K562 (cell line): ENCODE results near the gene PBX2. TPM values are rescaled to one million over a fixed set of nuclear protein-coding genes. Genes with fewer than 3 reads are reported as not detected.
A peak's percentile ranks its signal among the peaks of the same experiment; 100 is the strongest.

Experiments used
- CBX1 ChIP-seq: sonication (generic); IDR thresholded peaks from 2 replicates; pipeline ENCODE4 v1.6.1; 2016; ENCODE audit warnings: antibody characterized with exemption, low read depth, mild to moderate bottlenecking
- HIVEP1 ChIP-seq: fragments of 250-450 bp; sonication (Bioruptor Pico); IDR thresholded peaks from 2 replicates; pipeline ENCODE4 v1.4.0; 2020; ENCODE audit warnings: mild to moderate bottlenecking
- HLTF ChIP-seq: fragments of 450-650 bp; IDR thresholded peaks from 2 replicates; pipeline ENCODE4 v1.6.1; 2016
- MTA1 ChIP-seq: fragments of 450-650 bp; IDR thresholded peaks from 2 replicates; pipeline ENCODE4 v1.6.1; 2017; ENCODE audit warnings: borderline replicate concordance
- NFYB ChIP-seq: IDR thresholded peaks from 2 replicates; pipeline ENCODE4 v1.6.1; 2011; ENCODE audit warnings: mild to moderate bottlenecking, moderate library complexity; ENCODE audit not compliant: insufficient read length; ENCODE audit errors: extremely low read depth
- NR2F6 ChIP-seq: fragments of 450-650 bp; formaldehyde crosslinking; IDR thresholded peaks from 2 replicates; pipeline ENCODE4 v1.4.0; 2020; ENCODE audit warnings: mild to moderate bottlenecking
- PCBP2 ChIP-seq: fragments of 200-400 bp; formaldehyde crosslinking; IDR thresholded peaks from 2 replicates; pipeline ENCODE4 v1.6.1; 2018; ENCODE audit warnings: low read length, low read depth, mild to moderate bottlenecking, moderate library complexity; ENCODE audit not compliant: poor library complexity, severe bottlenecking
- SMARCA4 ChIP-seq: fragments of 450-650 bp; IDR thresholded peaks from 2 replicates; pipeline ENCODE4 v1.6.1; 2016
- YY1 ChIP-seq, 3 experiments: IDR thresholded peaks; 2 replicates each; pipeline ENCODE4 v1.6.1; 2011; ENCODE audit warnings: low read length in 2 of 3, mild to moderate bottlenecking in 2 of 3, moderate library complexity in 2 of 3, borderline replicate concordance in 1 of 3, control low read depth in 1 of 3, low read depth in 1 of 3; ENCODE audit not compliant: insufficient read depth in 3 of 3, insufficient replicate concordance in 2 of 3, control insufficient read depth in 1 of 3, insufficient read length in 1 of 3; ENCODE audit errors: extremely low read depth in 1 of 3
- ZBTB1 ChIP-seq: sonication (generic); formaldehyde crosslinking; IDR thresholded peaks from 2 replicates; pipeline ENCODE4 v1.8.1; 2023; ENCODE audit warnings: missing genetic modification reagents, low read depth, mild to moderate bottlenecking, borderline replicate concordance
- ZNF584 ChIP-seq: fragments of 200-800 bp; sonication (Bioruptor generic); IDR thresholded peaks from 2 replicates; pipeline ENCODE4 v1.6.1; 2016; ENCODE audit warnings: low read depth, mild to moderate bottlenecking, missing genetic modification characterization, missing compliant biosample characterization
- ZNF766 ChIP-seq: fragments of 200-800 bp; sonication (Bioruptor generic); conservative IDR thresholded peaks from 2 replicates; pipeline ENCODE4 v1.6.1; 2016; ENCODE audit warnings: missing genetic modification characterization, missing compliant biosample characterization
- ZSCAN29 ChIP-seq: fragments of 450-650 bp; IDR thresholded peaks from 2 replicates; pipeline ENCODE4 v1.6.1; 2017
- polyA plus RNA-seq, 8 experiments: library from polyadenylated mRNA; depleted of rRNA in 4 of 8; stranded (reverse) in 5 of 8; unstranded in 3 of 8; fragments of >200 nt; fragmentation: Nextera tagmentation in 2 of 8; fragmentation: Illumina TruSeq in 1 of 8; extraction: Ambion mirVana in 2 of 8; extraction: Trizol in 1 of 8; gene quantifications; 2 replicates each; pipeline versions ENCODE4 v1.2.1 to v1.2.3, GENCODE V29; 2011 to 2014; ENCODE audit warnings: inconsistent platforms in 1 of 8, missing spikeins in 1 of 8
- total RNA-seq, 7 experiments: library from RNA; depleted of rRNA in 6 of 7; stranded (reverse); fragments of >200 nt in 6 of 7; fragmentation: Illumina TruSeq in 2 of 7; extraction: Trizol in 2 of 7; gene quantifications; 2 replicates each; pipeline versions ENCODE4 v1.2.1 to v1.2.3, GENCODE V29; 2011 to 2021; ENCODE audit warnings: low replicate concordance in 1 of 7
- TF ChIP-seq, protein P1 (sequence below): fragments of 450-650 bp; IDR thresholded peaks from 2 replicates; pipeline ENCODE4 v1.6.1; 2018; ENCODE audit not compliant: partially characterized antibody
- TF ChIP-seq, protein P2 (sequence below): sonication (generic); formaldehyde crosslinking; IDR thresholded peaks from 2 replicates; pipeline ENCODE4 v1.8.0; 2022; ENCODE audit warnings: mild to moderate bottlenecking, missing genetic modification reagents
- TF ChIP-seq, protein P3 (sequence below): fragments of 450-650 bp; formaldehyde crosslinking; IDR thresholded peaks from 2 replicates; pipeline ENCODE4 v1.4.0; 2022; ENCODE audit warnings: missing genetic modification characterization
- TF ChIP-seq, protein P4 (sequence below), 2 experiments: IDR thresholded peaks; 2 replicates each; pipeline ENCODE4 v1.6.1; 2011; ENCODE audit warnings: borderline replicate concordance in 1 of 2, control low read depth in 1 of 2, low read depth in 1 of 2, low read length in 1 of 2, mild to moderate bottlenecking in 1 of 2, mixed read lengths in 1 of 2, moderate library complexity in 1 of 2; ENCODE audit not compliant: insufficient read depth in 1 of 2, insufficient read length in 1 of 2, poor library complexity in 1 of 2, severe bottlenecking in 1 of 2; ENCODE audit errors: extremely low read depth in 1 of 2
- TF ChIP-seq, protein P5 (sequence below): fragments of 450-650 bp; IDR thresholded peaks from 2 replicates; pipeline ENCODE4 v1.6.1; 2016
- TF ChIP-seq, protein P6 (sequence below): fragments of 250-450 bp; sonication (Bioruptor Pico); IDR thresholded peaks from 2 replicates; pipeline ENCODE4 v1.8.0; 2021; ENCODE audit warnings: borderline replicate concordance, mild to moderate bottlenecking, moderate library complexity; ENCODE audit not compliant: poor library complexity, severe bottlenecking

PBX2 gene
- total and polyA plus RNA-seq, 9 of the 15 experiments (the other 6 are each of a cell fraction or from before 2014, with no cell fraction given): 1.9 to 134 (median 62.5) TPM

DNA sequence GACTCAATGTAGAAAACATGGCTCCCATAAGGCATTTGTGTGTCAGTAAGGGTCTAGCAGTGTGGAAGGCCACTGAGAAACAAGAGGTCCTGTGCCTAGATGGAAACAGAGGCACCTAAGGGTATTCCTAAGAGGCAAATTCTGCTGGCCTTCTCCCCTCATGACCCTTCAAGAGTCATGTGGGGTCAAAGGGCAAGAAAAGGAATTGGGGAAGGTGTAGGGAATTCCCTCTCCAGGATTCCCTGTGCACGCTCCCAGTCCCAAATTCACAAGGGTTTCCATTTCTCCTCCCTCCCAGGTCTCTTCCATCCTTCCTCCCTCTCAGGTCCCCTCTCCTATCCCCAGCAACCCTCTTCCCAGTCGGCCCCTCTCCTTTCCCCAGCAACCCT lies 14.7 kb downstream of the PBX2 start (continued):
- TF ChIP-seq YY1 (IDR thresholded peaks at IDR 0.05; ENCODE audit: borderline replicate concordance in 1 of 3, control insufficient read depth in 1 of 3, extremely low read depth in 1 of 3, insufficient read depth in 3 of 3, insufficient read length in 1 of 3, insufficient replicate concordance in 2 of 3, low read depth in 1 of 3, low read length in 2 of 3) (peak in 1 of 3 experiments; percentile 11), MTA1 (no peak), PCBP2 (peak; percentile 13), HIVEP1 (CRISPR knock-in tag) (0 out of 2 replicates have a peak, but pooled peaks have one; percentile 4), CBX1 (no peak), HLTF (peak; percentile 20; the same call in 1 of the 2 replicates), SMARCA4 (0 out of 2 replicates have a peak, but pooled peaks have one; percentile 10), ZNF766 (CRISPR knock-in tag) (no peak), ZBTB1 (peak; percentile 55; the same call in 1 of the 2 replicates), NR2F6 (CRISPR knock-in tag) (no peak), ZNF584 (CRISPR knock-in tag) (no peak), NFYB (no peak), ZSCAN29 (no peak)
- TF ChIP-seq, protein P1, sequence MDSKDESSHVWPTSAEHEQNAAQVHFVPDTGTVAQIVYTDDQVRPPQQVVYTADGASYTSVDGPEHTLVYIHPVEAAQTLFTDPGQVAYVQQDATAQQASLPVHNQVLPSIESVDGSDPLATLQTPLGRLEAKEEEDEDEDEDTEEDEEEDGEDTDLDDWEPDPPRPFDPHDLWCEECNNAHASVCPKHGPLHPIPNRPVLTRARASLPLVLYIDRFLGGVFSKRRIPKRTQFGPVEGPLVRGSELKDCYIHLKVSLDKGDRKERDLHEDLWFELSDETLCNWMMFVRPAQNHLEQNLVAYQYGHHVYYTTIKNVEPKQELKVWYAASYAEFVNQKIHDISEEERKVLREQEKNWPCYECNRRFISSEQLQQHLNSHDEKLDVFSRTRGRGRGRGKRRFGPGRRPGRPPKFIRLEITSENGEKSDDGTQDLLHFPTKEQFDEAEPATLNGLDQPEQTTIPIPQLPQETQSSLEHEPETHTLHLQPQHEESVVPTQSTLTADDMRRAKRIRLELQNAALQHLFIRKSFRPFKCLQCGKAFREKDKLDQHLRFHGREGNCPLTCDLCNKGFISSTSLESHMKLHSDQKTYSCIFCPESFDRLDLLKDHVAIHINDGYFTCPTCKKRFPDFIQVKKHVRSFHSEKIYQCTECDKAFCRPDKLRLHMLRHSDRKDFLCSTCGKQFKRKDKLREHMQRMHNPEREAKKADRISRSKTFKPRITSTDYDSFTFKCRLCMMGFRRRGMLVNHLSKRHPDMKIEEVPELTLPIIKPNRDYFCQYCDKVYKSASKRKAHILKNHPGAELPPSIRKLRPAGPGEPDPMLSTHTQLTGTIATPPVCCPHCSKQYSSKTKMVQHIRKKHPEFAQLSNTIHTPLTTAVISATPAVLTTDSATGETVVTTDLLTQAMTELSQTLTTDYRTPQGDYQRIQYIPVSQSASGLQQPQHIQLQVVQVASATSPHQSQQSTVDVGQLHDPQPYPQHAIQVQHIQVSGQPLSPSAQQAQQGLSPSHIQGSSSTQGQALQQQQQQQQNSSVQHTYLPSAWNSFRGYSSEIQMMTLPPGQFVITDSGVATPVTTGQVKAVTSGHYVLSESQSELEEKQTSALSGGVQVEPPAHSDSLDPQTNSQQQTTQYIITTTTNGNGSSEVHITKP: peak; percentile 10
- TF ChIP-seq, protein P2, sequence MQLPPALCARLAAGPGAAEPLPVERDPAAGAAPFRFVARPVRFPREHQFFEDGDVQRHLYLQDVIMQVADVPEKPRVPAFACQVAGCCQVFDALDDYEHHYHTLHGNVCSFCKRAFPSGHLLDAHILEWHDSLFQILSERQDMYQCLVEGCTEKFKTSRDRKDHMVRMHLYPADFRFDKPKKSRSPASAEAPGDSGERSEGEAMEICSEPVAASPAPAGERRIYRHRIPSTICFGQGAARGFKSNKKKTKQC (CRISPR knock-in tag): no peak; the same call in 1 of the 2 replicates
- TF ChIP-seq, protein P3, sequence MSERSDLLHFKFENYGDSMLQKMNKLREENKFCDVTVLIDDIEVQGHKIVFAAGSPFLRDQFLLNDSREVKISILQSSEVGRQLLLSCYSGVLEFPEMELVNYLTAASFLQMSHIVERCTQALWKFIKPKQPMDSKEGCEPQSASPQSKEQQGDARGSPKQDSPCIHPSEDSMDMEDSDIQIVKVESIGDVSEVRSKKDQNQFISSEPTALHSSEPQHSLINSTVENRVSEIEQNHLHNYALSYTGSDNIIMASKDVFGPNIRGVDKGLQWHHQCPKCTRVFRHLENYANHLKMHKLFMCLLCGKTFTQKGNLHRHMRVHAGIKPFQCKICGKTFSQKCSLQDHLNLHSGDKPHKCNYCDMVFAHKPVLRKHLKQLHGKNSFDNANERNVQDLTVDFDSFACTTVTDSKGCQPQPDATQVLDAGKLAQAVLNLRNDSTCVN (CRISPR knock-in tag): peak; percentile 85
- TF ChIP-seq, protein P4, sequence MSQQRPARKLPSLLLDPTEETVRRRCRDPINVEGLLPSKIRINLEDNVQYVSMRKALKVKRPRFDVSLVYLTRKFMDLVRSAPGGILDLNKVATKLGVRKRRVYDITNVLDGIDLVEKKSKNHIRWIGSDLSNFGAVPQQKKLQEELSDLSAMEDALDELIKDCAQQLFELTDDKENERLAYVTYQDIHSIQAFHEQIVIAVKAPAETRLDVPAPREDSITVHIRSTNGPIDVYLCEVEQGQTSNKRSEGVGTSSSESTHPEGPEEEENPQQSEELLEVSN (IDR thresholded peaks at IDR 0.05; ENCODE audit: borderline replicate concordance in 1 of 2, extremely low read depth in 1 of 2, insufficient read depth in 1 of 2, insufficient read length in 1 of 2, low read depth in 1 of 2, low read length in 1 of 2, poor library complexity in 1 of 2, severe bottlenecking in 1 of 2): no peak
- TF ChIP-seq, protein P5, sequence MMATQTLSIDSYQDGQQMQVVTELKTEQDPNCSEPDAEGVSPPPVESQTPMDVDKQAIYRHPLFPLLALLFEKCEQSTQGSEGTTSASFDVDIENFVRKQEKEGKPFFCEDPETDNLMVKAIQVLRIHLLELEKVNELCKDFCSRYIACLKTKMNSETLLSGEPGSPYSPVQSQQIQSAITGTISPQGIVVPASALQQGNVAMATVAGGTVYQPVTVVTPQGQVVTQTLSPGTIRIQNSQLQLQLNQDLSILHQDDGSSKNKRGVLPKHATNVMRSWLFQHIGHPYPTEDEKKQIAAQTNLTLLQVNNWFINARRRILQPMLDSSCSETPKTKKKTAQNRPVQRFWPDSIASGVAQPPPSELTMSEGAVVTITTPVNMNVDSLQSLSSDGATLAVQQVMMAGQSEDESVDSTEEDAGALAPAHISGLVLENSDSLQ: no peak
- TF ChIP-seq, protein P6, sequence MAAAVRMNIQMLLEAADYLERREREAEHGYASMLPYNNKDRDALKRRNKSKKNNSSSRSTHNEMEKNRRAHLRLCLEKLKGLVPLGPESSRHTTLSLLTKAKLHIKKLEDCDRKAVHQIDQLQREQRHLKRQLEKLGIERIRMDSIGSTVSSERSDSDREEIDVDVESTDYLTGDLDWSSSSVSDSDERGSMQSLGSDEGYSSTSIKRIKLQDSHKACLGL (CRISPR knock-in tag): no peak
